H1 (cell line): ENCODE measurements around the gene RABL6. TPM values are rescaled to one million over a fixed set of nuclear protein-coding genes. Genes with fewer than 3 reads are reported as not detected.
"Not testable (repeated sequence)": the region's sequence is repeated elsewhere in the genome, so short reads cannot be mapped to it uniquely, and the experiment has no call there.

Experiments used
- CTCF ChIA-PET: fragments of 300-600 bp; sonication (Branson Sonifier 250); formaldehyde crosslinking; loops from one replicate; lab custom pipeline; 2021; ENCODE audit not compliant: partially characterized antibody; lab: Charles Lee
- POLR2A ChIA-PET: fragments of 300-600 bp; sonication (Branson Sonifier 250); formaldehyde crosslinking; loops from one replicate; lab custom pipeline; 2021; ENCODE audit warnings: inconsistent platforms; ENCODE audit not compliant: partially characterized antibody; lab: Charles Lee
- DNase-seq, 2 experiments: peaks; one replicate each; pipeline versions ENCODE4 v3.0.0 to v3.0.0-alpha.2; 2010 to 2022; ENCODE audit warnings: low spot score in 2 of 2, low read depth in 1 of 2, mixed read lengths in 1 of 2
- FAIRE-seq: peaks from 2 replicates; lab custom pipeline; 2011; peaks lifted over from hg19 to GRCh38; lab: Jason Lieb, UNC
- H2AFZ ChIP-seq: 2 replicates; pipeline ENCODE4 v1.8.1; 2012; ENCODE audit warnings: low read length, inconsistent platforms
- H2AK5ac ChIP-seq: 2 replicates; pipeline ENCODE4 v1.6.1; 2013; ENCODE audit warnings: low read depth, low read length
- H2BK120ac ChIP-seq: replicated peaks from 2 replicates; pipeline ENCODE3; 2013; ENCODE audit warnings: low read depth, low read length, inconsistent platforms
- H2BK12ac ChIP-seq: 2 replicates; pipeline ENCODE4 v1.6.1; 2013; ENCODE audit warnings: low read depth, low read length
- H2BK15ac ChIP-seq: 2 replicates; pipeline ENCODE4 v1.6.1; 2013; ENCODE audit warnings: low read length
- H2BK20ac ChIP-seq: 2 replicates; pipeline ENCODE4 v1.6.1; 2013; ENCODE audit warnings: low read length
- H2BK5ac ChIP-seq: 2 replicates; pipeline ENCODE4 v1.6.1; 2013; ENCODE audit warnings: low read depth, low read length
- H3K14ac ChIP-seq: 2 replicates; pipeline ENCODE4 v1.6.1; 2013; ENCODE audit warnings: inconsistent platforms; ENCODE audit not compliant: insufficient read length
- H3K18ac ChIP-seq: 2 replicates; pipeline ENCODE4 v1.6.1; 2013; ENCODE audit warnings: low read length; ENCODE audit errors: extremely low read depth
- H3K23ac ChIP-seq: 2 replicates; pipeline ENCODE4 v1.6.1; 2013; ENCODE audit warnings: inconsistent platforms; ENCODE audit not compliant: insufficient read length
- H3K23me2 ChIP-seq: 2 replicates; pipeline ENCODE4 v1.6.1; 2013; ENCODE audit warnings: low read depth, low read length
- H3K27ac ChIP-seq: 2 replicates; pipeline ENCODE4 v1.6.1; 2011; ENCODE audit warnings: low read depth, low read length, inconsistent platforms
- H3K27me3 ChIP-seq, 4 experiments: replicated peaks in 1 of 4; 1 replicate in 1 of 4; 2 replicates in 3 of 4; pipeline versions ENCODE4 v1.6.1 to v1.8.1; 2011 to 2013; ENCODE audit warnings: low read length in 3 of 4, mild to moderate bottlenecking in 3 of 4, inconsistent platforms in 2 of 4, mixed read lengths in 2 of 4, moderate library complexity in 1 of 4; ENCODE audit not compliant: control insufficient read depth in 3 of 4, insufficient read depth in 3 of 4; ENCODE audit errors: extremely low read depth in 1 of 4
- H3K36me3 ChIP-seq, 4 experiments: 2 replicates each; pipeline versions ENCODE4 v1.6.1 to v1.8.1; 2011 to 2013; ENCODE audit warnings: mild to moderate bottlenecking in 4 of 4, low read length in 3 of 4, moderate library complexity in 2 of 4, control low read depth in 1 of 4, inconsistent platforms in 1 of 4; ENCODE audit not compliant: insufficient read depth in 4 of 4, control insufficient read depth in 2 of 4
- H3K4ac ChIP-seq: replicated peaks from 2 replicates; pipeline ENCODE3; 2013; ENCODE audit warnings: low read length, low read depth, mixed read lengths, inconsistent platforms; ENCODE audit not compliant: insufficient read length
- H3K4me1 ChIP-seq, 4 experiments: replicated peaks in 1 of 4; 1 replicate in 1 of 4; 2 replicates in 3 of 4; pipeline versions ENCODE4 v1.6.1 to v1.8.1; 2011 to 2013; ENCODE audit warnings: low read length in 3 of 4, inconsistent platforms in 2 of 4, mixed read lengths in 1 of 4; ENCODE audit not compliant: insufficient read depth in 4 of 4, control insufficient read depth in 3 of 4
- H3K4me2 ChIP-seq, 2 experiments: 2 replicates each; pipeline versions ENCODE4 v1.6.1 to v1.8.1; 2011 to 2013; ENCODE audit warnings: low read depth in 2 of 2, low read length in 2 of 2, control low read depth in 1 of 2, inconsistent platforms in 1 of 2, mild to moderate bottlenecking in 1 of 2; ENCODE audit not compliant: insufficient read depth in 1 of 2
- H3K4me3 ChIP-seq, 4 experiments: fragments of 200-600, 300-600 bp in 1 of 4; sonication (generic), shearing (Covaris generic), sonication (Bioruptor Twin) in 1 of 4; 2 replicates each; pipeline versions ENCODE4 v1.5.1 to v1.8.1; 2011 to 2016; ENCODE audit warnings: low read length in 4 of 4, low read depth in 3 of 4, control low read depth in 2 of 4, inconsistent platforms in 2 of 4, mild to moderate bottlenecking in 2 of 4, mixed read lengths in 1 of 4, moderate library complexity in 1 of 4; ENCODE audit not compliant: insufficient read depth in 2 of 4; ENCODE audit errors: extremely low read depth in 1 of 4
- H3K56ac ChIP-seq: replicated peaks from 2 replicates; pipeline ENCODE3; 2013; ENCODE audit warnings: low read depth, mild to moderate bottlenecking, mixed read lengths, low read length, inconsistent platforms; ENCODE audit not compliant: insufficient read length
- H3K79me1 ChIP-seq: 2 replicates; pipeline ENCODE4 v1.6.1; 2013; ENCODE audit warnings: low read depth, low read length, control low read depth
- H3K79me2 ChIP-seq, 2 experiments: 2 replicates each; pipeline versions ENCODE4 v1.6.1 to v1.8.1; 2012 to 2013; ENCODE audit warnings: low read length in 2 of 2, mild to moderate bottlenecking in 2 of 2, inconsistent platforms in 1 of 2; ENCODE audit not compliant: insufficient read depth in 2 of 2, control insufficient read depth in 1 of 2
- H3K9ac ChIP-seq, 4 experiments: replicated peaks in 1 of 4; 1 replicate in 1 of 4; 2 replicates in 3 of 4; pipeline versions ENCODE4 v1.6.1 to v1.8.1; 2011 to 2013; ENCODE audit warnings: low read depth in 3 of 4, low read length in 3 of 4, control low read depth in 2 of 4, mild to moderate bottlenecking in 2 of 4, moderate library complexity in 2 of 4, inconsistent platforms in 1 of 4; ENCODE audit errors: extremely low read depth in 1 of 4
- H3K9me3 ChIP-seq, 2 experiments: 2 replicates each; pipeline versions ENCODE4 v1.6.1 to v1.8.1; 2012 to 2013; ENCODE audit warnings: mild to moderate bottlenecking in 2 of 2, moderate library complexity in 2 of 2, control low read depth in 1 of 2, inconsistent platforms in 1 of 2, low read depth in 1 of 2, low read length in 1 of 2, mixed read lengths in 1 of 2; ENCODE audit not compliant: insufficient read depth in 2 of 2
- H4K20me1 ChIP-seq, 2 experiments: replicated peaks in 1 of 2; 2 replicates each; pipeline versions ENCODE3 to v1.8.1; 2011 to 2013; ENCODE audit warnings: inconsistent platforms in 2 of 2, low read length in 2 of 2, mild to moderate bottlenecking in 1 of 2; ENCODE audit not compliant: insufficient read depth in 2 of 2, control insufficient read depth in 1 of 2
- H4K5ac ChIP-seq: 2 replicates; pipeline ENCODE4 v1.6.1; 2013; ENCODE audit warnings: low read length, low read depth, mixed read lengths, inconsistent platforms; ENCODE audit not compliant: insufficient read length
- H4K8ac ChIP-seq: 2 replicates; pipeline ENCODE4 v1.8.0; 2013; ENCODE audit warnings: mild to moderate bottlenecking, moderate library complexity, low read length, inconsistent platforms; ENCODE audit not compliant: insufficient read depth; ENCODE audit errors: extremely low read depth
- H4K91ac ChIP-seq: replicated peaks from 2 replicates; pipeline ENCODE3; 2013; ENCODE audit warnings: low read length, mixed read lengths, inconsistent platforms; ENCODE audit not compliant: insufficient read length
- WGBS, 2 experiments: shearing (Covaris generic) in 1 of 2; methylation state at CpG; one replicate each; pipeline versions ENCODE4 v1.1.6 to v1.1.7; 2013 to 2015; ENCODE audit warnings: low lambda C conversion rate in 2 of 2, mixed read lengths in 2 of 2, inconsistent platforms in 1 of 2, low coverage in 1 of 2, missing lambda C conversion rate in 1 of 2; ENCODE audit not compliant: insufficient replicate concordance in 2 of 2, insufficient coverage in 1 of 2, insufficient read length in 1 of 2; ENCODE audit errors: extremely low coverage in 1 of 2, missing lambda C conversion rate in 1 of 2; 5-methylcytosine and 5-hydroxymethylcytosine counted together
- polyA plus RNA-seq, 7 experiments: library from polyadenylated mRNA; depleted of rRNA in 3 of 7; stranded (reverse) in 5 of 7; unstranded in 2 of 7; fragments of >200 nt in 5 of 7; fragments of 200-250 nt in 2 of 7; gene quantifications; 1 replicate in 5 of 7; 2 replicates in 1 of 7; 4 replicates in 1 of 7; pipeline versions ENCODE4 v1.2.1 to v1.2.3, GENCODE V29; 2011 to 2013; ENCODE audit warnings: missing spikeins in 2 of 7, mixed read lengths in 2 of 7
- total RNA-seq: library from RNA; stranded (reverse); fragmentation: NEBNext Ultra II Directional; extraction: Animal tissue kit (Norgen Biotek cat#: 25700); gene quantifications from 2 replicates; pipeline ENCODE4 v1.2.1, GENCODE V29; 2021

The RABL6 gene
- total and polyA plus RNA-seq, 2 of the 8 experiments (the other 6 are each of a cell fraction or from before 2014, with no cell fraction given) = 70.1 to 130 TPM

- H2AK5ac ChIP-seq, H2BK120ac ChIP-seq, H3K9me3 ChIP-seq, H2AFZ ChIP-seq, H3K4me3 ChIP-seq, H3K14ac ChIP-seq, DNase-seq, H4K91ac ChIP-seq, H3K27ac ChIP-seq, H2BK12ac ChIP-seq, H3K9ac ChIP-seq, H3K23me2 ChIP-seq, H4K20me1 ChIP-seq, H3K27me3 ChIP-seq, H3K79me2 ChIP-seq, FAIRE-seq, H2BK15ac ChIP-seq, H3K23ac ChIP-seq, H4K5ac ChIP-seq, POLR2A ChIA-PET, H3K36me3 ChIP-seq, H3K56ac ChIP-seq, H3K4me2 ChIP-seq, H2BK20ac ChIP-seq, H2BK5ac ChIP-seq, H3K79me1 ChIP-seq, H3K18ac ChIP-seq, H3K4ac ChIP-seq, H4K8ac ChIP-seq: not testable (repeated sequence)
- CTCF ChIA-PET = interaction anchor here (0.9 to 9.6 kb wide), 11 partner anchors 7 to 208 kb away, joined by 3 to 88 read pairs (median 5); partner anchors contain the start of genes AJM1, CCDC183, LCN10 and LCN8
- WGBS, 2 experiments = 87% methylated on average over 14 of the region's 14 CpGs; no CpG with 5 or more reads in 1 of the 2 experiments
- H3K4me1 ChIP-seq = peaks cover 0 to 13% (median 6%) of the 10 kb centered on the region in 4 experiments; a peak in 4 of 7 replicates
Measured at GRCh38 chr9:136765745-136766409, 41.9 kb upstream of the RABL6 start.
